Measurements from ENCODE around the gene ADARB1.

- TF ChIP-seq CTCF (IDR thresholded peaks at IDR 0.05; ENCODE audit: low read depth, low read length) (no peak), POLR2A (IDR thresholded peaks at IDR 0.05; ENCODE audit: extremely low read depth, insufficient read length) (no peak)
Observed at GRCh38 chr21:45150638-45151131, 76.3 kb downstream of the ADARB1 start.

All from NB4 (cell line).